Measurements from ENCODE around the gene DSG3.

- TF ChIP-seq CTCF (conservative IDR thresholded peaks at IDR 0.05; ENCODE audit: low read length), result no peak
- TF ChIP-seq EZH2phosphoT487 (IDR thresholded peaks at IDR 0.05; ENCODE audit: borderline replicate concordance), result no peak
These were observed 48.1 kb upstream of the DSG3 start for GRCh38 chr18:31399306-31400032.

All from Loucy (cell line).